H1 (cell line): Measurements from ENCODE around the gene ZNF30. TPM values are rescaled to one million over a fixed set of nuclear protein-coding genes. Genes with fewer than 3 reads are reported as not detected.

Experiments
- CTCF ChIA-PET: fragments of 300-600 bp; sonication (Branson Sonifier 250); formaldehyde crosslinking; loops from one replicate; lab custom pipeline; 2021; ENCODE audit not compliant: partially characterized antibody; lab: Charles Lee
- POLR2A ChIA-PET: fragments of 300-600 bp; sonication (Branson Sonifier 250); formaldehyde crosslinking; loops from one replicate; lab custom pipeline; 2021; ENCODE audit warnings: inconsistent platforms; ENCODE audit not compliant: partially characterized antibody; lab: Charles Lee
- DNase-seq, 2 experiments: peaks; one replicate each; pipeline versions ENCODE4 v3.0.0 to v3.0.0-alpha.2; 2010 to 2022; ENCODE audit warnings: low spot score in 2 of 2, low read depth in 1 of 2, mixed read lengths in 1 of 2
- FAIRE-seq: peaks from 2 replicates; lab custom pipeline; 2011; peaks lifted over from hg19 to GRCh38; lab: Jason Lieb, UNC
- H2AFZ ChIP-seq: 2 replicates; pipeline ENCODE4 v1.8.1; 2012; ENCODE audit warnings: low read length, inconsistent platforms
- H2AK5ac ChIP-seq: 2 replicates; pipeline ENCODE4 v1.6.1; 2013; ENCODE audit warnings: low read depth, low read length
- H2BK120ac ChIP-seq: replicated peaks from 2 replicates; pipeline ENCODE3; 2013; ENCODE audit warnings: low read depth, low read length, inconsistent platforms
- H2BK12ac ChIP-seq: 2 replicates; pipeline ENCODE4 v1.6.1; 2013; ENCODE audit warnings: low read depth, low read length
- H2BK15ac ChIP-seq: 2 replicates; pipeline ENCODE4 v1.6.1; 2013; ENCODE audit warnings: low read length
- H2BK20ac ChIP-seq: 2 replicates; pipeline ENCODE4 v1.6.1; 2013; ENCODE audit warnings: low read length
- H2BK5ac ChIP-seq: 2 replicates; pipeline ENCODE4 v1.6.1; 2013; ENCODE audit warnings: low read depth, low read length
- H3K14ac ChIP-seq: 2 replicates; pipeline ENCODE4 v1.6.1; 2013; ENCODE audit warnings: inconsistent platforms; ENCODE audit not compliant: insufficient read length
- H3K18ac ChIP-seq: 2 replicates; pipeline ENCODE4 v1.6.1; 2013; ENCODE audit warnings: low read length; ENCODE audit errors: extremely low read depth
- H3K23ac ChIP-seq: 2 replicates; pipeline ENCODE4 v1.6.1; 2013; ENCODE audit warnings: inconsistent platforms; ENCODE audit not compliant: insufficient read length
- H3K23me2 ChIP-seq: 2 replicates; pipeline ENCODE4 v1.6.1; 2013; ENCODE audit warnings: low read depth, low read length
- H3K27ac ChIP-seq: 2 replicates; pipeline ENCODE4 v1.6.1; 2011; ENCODE audit warnings: low read depth, low read length, inconsistent platforms
- H3K27me3 ChIP-seq, 4 experiments: replicated peaks in 1 of 4; 1 replicate in 1 of 4; 2 replicates in 3 of 4; pipeline versions ENCODE4 v1.6.1 to v1.8.1; 2011 to 2013; ENCODE audit warnings: low read length in 3 of 4, mild to moderate bottlenecking in 3 of 4, inconsistent platforms in 2 of 4, mixed read lengths in 2 of 4, moderate library complexity in 1 of 4; ENCODE audit not compliant: control insufficient read depth in 3 of 4, insufficient read depth in 3 of 4; ENCODE audit errors: extremely low read depth in 1 of 4
- H3K36me3 ChIP-seq, 4 experiments: 2 replicates each; pipeline versions ENCODE4 v1.6.1 to v1.8.1; 2011 to 2013; ENCODE audit warnings: mild to moderate bottlenecking in 4 of 4, low read length in 3 of 4, moderate library complexity in 2 of 4, control low read depth in 1 of 4, inconsistent platforms in 1 of 4; ENCODE audit not compliant: insufficient read depth in 4 of 4, control insufficient read depth in 2 of 4
- H3K4ac ChIP-seq: replicated peaks from 2 replicates; pipeline ENCODE3; 2013; ENCODE audit warnings: low read length, low read depth, mixed read lengths, inconsistent platforms; ENCODE audit not compliant: insufficient read length
- H3K4me1 ChIP-seq, 4 experiments: replicated peaks in 1 of 4; 1 replicate in 1 of 4; 2 replicates in 3 of 4; pipeline versions ENCODE4 v1.6.1 to v1.8.1; 2011 to 2013; ENCODE audit warnings: low read length in 3 of 4, inconsistent platforms in 2 of 4, mixed read lengths in 1 of 4; ENCODE audit not compliant: insufficient read depth in 4 of 4, control insufficient read depth in 3 of 4
- H3K4me2 ChIP-seq, 2 experiments: 2 replicates each; pipeline versions ENCODE4 v1.6.1 to v1.8.1; 2011 to 2013; ENCODE audit warnings: low read depth in 2 of 2, low read length in 2 of 2, control low read depth in 1 of 2, inconsistent platforms in 1 of 2, mild to moderate bottlenecking in 1 of 2; ENCODE audit not compliant: insufficient read depth in 1 of 2
- H3K4me3 ChIP-seq, 4 experiments: fragments of 200-600, 300-600 bp in 1 of 4; sonication (generic), shearing (Covaris generic), sonication (Bioruptor Twin) in 1 of 4; 2 replicates each; pipeline versions ENCODE4 v1.5.1 to v1.8.1; 2011 to 2016; ENCODE audit warnings: low read length in 4 of 4, low read depth in 3 of 4, control low read depth in 2 of 4, inconsistent platforms in 2 of 4, mild to moderate bottlenecking in 2 of 4, mixed read lengths in 1 of 4, moderate library complexity in 1 of 4; ENCODE audit not compliant: insufficient read depth in 2 of 4; ENCODE audit errors: extremely low read depth in 1 of 4
- H3K56ac ChIP-seq: replicated peaks from 2 replicates; pipeline ENCODE3; 2013; ENCODE audit warnings: low read depth, mild to moderate bottlenecking, mixed read lengths, low read length, inconsistent platforms; ENCODE audit not compliant: insufficient read length
- H3K79me1 ChIP-seq: 2 replicates; pipeline ENCODE4 v1.6.1; 2013; ENCODE audit warnings: low read depth, low read length, control low read depth
- H3K79me2 ChIP-seq, 2 experiments: 2 replicates each; pipeline versions ENCODE4 v1.6.1 to v1.8.1; 2012 to 2013; ENCODE audit warnings: low read length in 2 of 2, mild to moderate bottlenecking in 2 of 2, inconsistent platforms in 1 of 2; ENCODE audit not compliant: insufficient read depth in 2 of 2, control insufficient read depth in 1 of 2
- H3K9ac ChIP-seq, 4 experiments: replicated peaks in 1 of 4; 1 replicate in 1 of 4; 2 replicates in 3 of 4; pipeline versions ENCODE4 v1.6.1 to v1.8.1; 2011 to 2013; ENCODE audit warnings: low read depth in 3 of 4, low read length in 3 of 4, control low read depth in 2 of 4, mild to moderate bottlenecking in 2 of 4, moderate library complexity in 2 of 4, inconsistent platforms in 1 of 4; ENCODE audit errors: extremely low read depth in 1 of 4
- H3K9me3 ChIP-seq, 2 experiments: 2 replicates each; pipeline versions ENCODE4 v1.6.1 to v1.8.1; 2012 to 2013; ENCODE audit warnings: mild to moderate bottlenecking in 2 of 2, moderate library complexity in 2 of 2, control low read depth in 1 of 2, inconsistent platforms in 1 of 2, low read depth in 1 of 2, low read length in 1 of 2, mixed read lengths in 1 of 2; ENCODE audit not compliant: insufficient read depth in 2 of 2
- H4K20me1 ChIP-seq, 2 experiments: replicated peaks in 1 of 2; 2 replicates each; pipeline versions ENCODE3 to v1.8.1; 2011 to 2013; ENCODE audit warnings: inconsistent platforms in 2 of 2, low read length in 2 of 2, mild to moderate bottlenecking in 1 of 2; ENCODE audit not compliant: insufficient read depth in 2 of 2, control insufficient read depth in 1 of 2
- H4K5ac ChIP-seq: 2 replicates; pipeline ENCODE4 v1.6.1; 2013; ENCODE audit warnings: low read length, low read depth, mixed read lengths, inconsistent platforms; ENCODE audit not compliant: insufficient read length
- H4K8ac ChIP-seq: 2 replicates; pipeline ENCODE4 v1.8.0; 2013; ENCODE audit warnings: mild to moderate bottlenecking, moderate library complexity, low read length, inconsistent platforms; ENCODE audit not compliant: insufficient read depth; ENCODE audit errors: extremely low read depth
- H4K91ac ChIP-seq: replicated peaks from 2 replicates; pipeline ENCODE3; 2013; ENCODE audit warnings: low read length, mixed read lengths, inconsistent platforms; ENCODE audit not compliant: insufficient read length
- ASH2L ChIP-seq: fragments of 200-600, 300-600 bp; sonication (generic); IDR thresholded peaks from one replicate; pipeline ENCODE4 v1.7.1; 2017; ENCODE audit warnings: low read length
- SP1 ChIP-seq: IDR thresholded peaks from 2 replicates; pipeline ENCODE4 v1.6.1; 2011; ENCODE audit warnings: low read depth, low read length
- TCF12 ChIP-seq: IDR thresholded peaks from 2 replicates; pipeline ENCODE4 v1.6.1; 2011; ENCODE audit warnings: low read depth, mild to moderate bottlenecking, low read length
- WGBS, 2 experiments: shearing (Covaris generic) in 1 of 2; methylation state at CpG; one replicate each; pipeline versions ENCODE4 v1.1.6 to v1.1.7; 2013 to 2015; ENCODE audit warnings: low lambda C conversion rate in 2 of 2, mixed read lengths in 2 of 2, inconsistent platforms in 1 of 2, low coverage in 1 of 2, missing lambda C conversion rate in 1 of 2; ENCODE audit not compliant: insufficient replicate concordance in 2 of 2, insufficient coverage in 1 of 2, insufficient read length in 1 of 2; ENCODE audit errors: extremely low coverage in 1 of 2, missing lambda C conversion rate in 1 of 2; 5-methylcytosine and 5-hydroxymethylcytosine counted together
- polyA plus RNA-seq, 7 experiments: library from polyadenylated mRNA; depleted of rRNA in 3 of 7; stranded (reverse) in 5 of 7; unstranded in 2 of 7; fragments of >200 nt in 5 of 7; fragments of 200-250 nt in 2 of 7; gene quantifications; 1 replicate in 5 of 7; 2 replicates in 1 of 7; 4 replicates in 1 of 7; pipeline versions ENCODE4 v1.2.1 to v1.2.3, GENCODE V29; 2011 to 2013; ENCODE audit warnings: missing spikeins in 2 of 7, mixed read lengths in 2 of 7
- total RNA-seq: library from RNA; stranded (reverse); fragmentation: NEBNext Ultra II Directional; extraction: Animal tissue kit (Norgen Biotek cat#: 25700); gene quantifications from 2 replicates; pipeline ENCODE4 v1.2.1, GENCODE V29; 2021
- TF ChIP-seq, protein P1 (sequence below): IDR thresholded peaks from 2 replicates; pipeline ENCODE4 v1.6.1; 2011; ENCODE audit warnings: low read depth, mild to moderate bottlenecking, low read length; ENCODE audit not compliant: insufficient read depth

ZNF30 gene
- total and polyA plus RNA-seq, 2 of the 8 experiments (the other 6 are each of a cell fraction or from before 2014, with no cell fraction given), result 2.0 to 4.7 TPM

- POLR2A ChIA-PET, result interaction anchor here (0.6 to 1.0 kb wide), 4 partner anchors 11 to 144 kb away, joined by 3 read pairs; no protein-coding TSS in a partner anchor
Observed at GRCh38 chr19:34925278-34925855, 1.3 kb upstream of the ZNF30 start.

More at GRCh38 chr19:34925278-34925855, 1.3 kb upstream of the ZNF30 start:
- no peak overlapping the region for H3K4ac ChIP-seq
- no peak overlapping the region for H3K18ac ChIP-seq
- CTCF ChIA-PET, result interaction anchor here (0.8 kb wide), 1 partner anchor 88 kb away, joined by 3 read pairs; no protein-coding TSS in a partner anchor
- no peak overlapping the region for H2AK5ac ChIP-seq
- no peak overlapping the region for H4K8ac ChIP-seq
- no peaks in the 10 kb centered on the region for H3K23me2 ChIP-seq
- H3K9ac ChIP-seq, result no peak overlapping the region
- TF ChIP-seq TCF12, result no peak
- TF ChIP-seq, protein P1, sequence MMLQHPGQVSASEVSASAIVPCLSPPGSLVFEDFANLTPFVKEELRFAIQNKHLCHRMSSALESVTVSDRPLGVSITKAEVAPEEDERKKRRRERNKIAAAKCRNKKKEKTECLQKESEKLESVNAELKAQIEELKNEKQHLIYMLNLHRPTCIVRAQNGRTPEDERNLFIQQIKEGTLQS, result no peak
- no peak for TF ChIP-seq SP1
- no peak for TF ChIP-seq ASH2L
- H2BK5ac ChIP-seq, result no peak overlapping the region
- H4K20me1 ChIP-seq, result no peaks in the 10 kb centered on the region
- no peak overlapping the region for H3K4me2 ChIP-seq
- no peak overlapping the region for H4K5ac ChIP-seq
- no peak overlapping the region for H4K91ac ChIP-seq
- H3K36me3 ChIP-seq, result no peaks in the 10 kb centered on the region
- no peak overlapping the region for H2BK120ac ChIP-seq
- H3K79me1 ChIP-seq, result no peaks in the 10 kb centered on the region
- no peak overlapping the region for H3K14ac ChIP-seq
- no peak overlapping the region for H3K27ac ChIP-seq
- no peak overlapping the region for H2BK12ac ChIP-seq
- H2BK20ac ChIP-seq, result no peak overlapping the region
- no peak for FAIRE-seq
- H3K23ac ChIP-seq, result no peak overlapping the region
- H3K27me3 ChIP-seq, result no peaks in the 10 kb centered on the region
- H2AFZ ChIP-seq, result no peak overlapping the region
- no peak overlapping the region for H3K4me3 ChIP-seq
- no peak overlapping the region for H3K56ac ChIP-seq
- no peaks in the 10 kb centered on the region for H3K4me1 ChIP-seq
- no peaks in the 10 kb centered on the region for H3K79me2 ChIP-seq
- DNase-seq, result no peak
- 90% methylated on average over 13 of the region's 15 CpGs; no CpG with 5 or more reads in 1 of the 2 experiments for WGBS, 2 experiments
- no peak overlapping the region for H2BK15ac ChIP-seq
- no peaks in the 10 kb centered on the region; a peak in 1 of 4 replicates for H3K9me3 ChIP-seq
